HFFc6 (cell line): ENCODE measurements around the gene EML3. TPM values are rescaled to one million over a fixed set of nuclear protein-coding genes. Genes with fewer than 3 reads are reported as not detected.
A peak's percentile ranks its signal among the peaks of the same experiment; 100 is the strongest.

Source experiments
- DNase-seq: peaks from one replicate; pipeline ENCODE4 v3.0.0-alpha.2; 2018
- H3K27ac Mint-ChIP-seq: 2 replicates; pipeline ENCODE4 v1.8.0; 2020; ENCODE audit warnings: mild to moderate bottlenecking, mixed read lengths
- H3K27me3 Mint-ChIP-seq: 2 replicates; pipeline ENCODE4 v1.8.0; 2021; ENCODE audit warnings: mild to moderate bottlenecking, moderate library complexity, mixed read lengths; ENCODE audit not compliant: insufficient read depth
- H3K36me3 Mint-ChIP-seq: 2 replicates; pipeline ENCODE4 v1.8.0; 2021; ENCODE audit warnings: low read depth, mixed read lengths
- H3K4me1 Mint-ChIP-seq: 2 replicates; pipeline ENCODE4 v1.8.0; 2020; ENCODE audit warnings: low read depth, mixed read lengths
- H3K4me3 Mint-ChIP-seq: 2 replicates; pipeline ENCODE4 v1.8.0; 2020; ENCODE audit warnings: mild to moderate bottlenecking, moderate library complexity, mixed read lengths
- H3K9me3 Mint-ChIP-seq: 2 replicates; pipeline ENCODE4 v1.8.0; 2020; ENCODE audit warnings: mild to moderate bottlenecking, mixed read lengths
- CTCF ChIP-seq: fragments of 200-600 bp; sonication (generic); IDR thresholded peaks from 2 replicates; pipeline ENCODE4 v1.5.0; 2021; ENCODE audit warnings: antibody characterized with exemption, mild to moderate bottlenecking
- total RNA-seq, 6 experiments: library from RNA; stranded (reverse); fragmentation: NEBNext Ultra II Directional; extraction: Animal tissue kit (Norgen Biotek cat#: 25700); gene quantifications; 2 replicates in 1 of 6; 3 replicates in 5 of 6; pipeline ENCODE4 v1.2.3, GENCODE V29; 2021

EML3 gene
- total RNA-seq, 6 experiments from 2014 or later = 32.5 to 39.6 (median 36.4) TPM

- Mint-ChIP-seq H3K4me1 (peaks cover 25% of the 10 kb centered on the region), H3K9me3 (no peaks in the 10 kb centered on the region), H3K36me3 (peaks cover 11% of the 10 kb centered on the region), H3K4me3 (no peak overlapping the region), H3K27me3 (peaks cover 5% of the 10 kb centered on the region), H3K27ac (peak overlapping the region; percentile 15; the same call in 1 of the 2 replicates)
- no peak for TF ChIP-seq CTCF
- DNase-seq = no peak
These were observed 1.7 kb upstream of the EML3 start for GRCh38 chr11:62614275-62614674.

DNA sequence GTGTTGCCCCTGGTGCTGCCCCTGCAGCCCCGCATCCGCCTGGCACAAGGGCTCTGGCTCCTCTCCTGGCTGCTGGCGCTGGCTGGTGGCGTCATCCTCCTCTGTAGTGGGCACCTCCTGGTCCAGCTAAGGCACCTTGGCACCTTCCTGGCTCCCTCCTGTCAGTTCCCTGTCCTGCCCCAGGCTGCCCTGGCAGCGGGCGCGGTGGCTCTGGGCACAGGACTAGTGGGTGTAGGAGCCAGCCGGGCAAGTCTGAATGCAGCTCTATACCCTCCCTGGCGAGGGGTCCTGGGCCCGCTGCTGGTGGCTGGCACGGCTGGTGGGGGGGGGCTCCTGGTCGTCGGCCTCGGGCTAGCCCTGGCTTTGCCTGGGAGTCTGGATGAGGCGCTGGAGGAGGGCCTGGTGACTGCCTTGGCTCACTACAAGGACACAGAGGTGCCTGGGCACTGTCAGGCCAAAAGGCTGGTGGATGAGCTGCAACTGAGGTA, 760 bp upstream of the EML3 start:
- Mint-ChIP-seq H3K27ac (peak overlapping the region; percentile 66), H3K4me1 (peaks cover 25% of the 10 kb centered on the region), H3K27me3 (peaks cover 5% of the 10 kb centered on the region), H3K36me3 (peaks cover 11% of the 10 kb centered on the region), H3K9me3 (no peaks in the 10 kb centered on the region), H3K4me3 (no peak overlapping the region)
- TF ChIP-seq CTCF = no peak
- no peak for DNase-seq

DNA sequence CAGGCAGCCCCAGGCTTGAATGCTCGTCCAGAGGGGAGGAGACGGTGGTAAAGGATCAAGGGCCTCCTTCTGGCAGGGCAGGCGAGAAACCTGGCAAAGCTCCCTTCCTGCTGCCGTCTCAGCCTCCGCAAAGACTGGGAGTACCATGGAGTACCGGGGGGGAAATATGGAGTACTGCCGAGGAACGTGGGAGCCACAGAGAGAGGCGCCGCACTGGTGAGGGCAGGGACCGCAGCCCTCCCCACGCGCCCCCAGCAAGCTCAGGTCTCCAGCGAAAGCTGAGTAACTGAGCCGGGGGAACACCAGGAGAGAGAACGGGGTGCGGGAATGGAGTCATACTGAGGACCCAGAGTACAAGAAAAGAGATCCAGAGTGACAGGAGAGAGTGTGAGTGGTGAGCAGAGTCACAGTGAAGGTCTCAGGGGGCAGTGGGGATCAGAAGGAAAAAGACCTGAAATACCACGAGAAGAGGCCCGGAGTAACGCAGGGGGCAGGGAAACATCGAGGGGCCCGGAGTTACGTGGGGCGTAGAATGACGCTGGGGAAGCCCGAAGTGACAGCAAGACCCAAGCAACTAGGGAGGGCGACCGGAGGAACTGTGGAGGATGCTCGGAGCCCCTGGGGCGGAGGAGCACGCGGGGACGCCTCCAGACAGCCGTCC, 740 bp downstream of the EML3 start:
- no peak for TF ChIP-seq CTCF
- H3K4me1 Mint-ChIP-seq = peaks cover 25% of the 10 kb centered on the region
- peaks cover 16% of the 10 kb centered on the region for H3K36me3 Mint-ChIP-seq
- DNase-seq = peak; percentile 67
- peaks cover 5% of the 10 kb centered on the region for H3K27me3 Mint-ChIP-seq
- H3K4me3 Mint-ChIP-seq = peak overlapping the region; percentile 96
- peak overlapping the region; percentile 93 for H3K27ac Mint-ChIP-seq
- H3K9me3 Mint-ChIP-seq = no peaks in the 10 kb centered on the region

- Mint-ChIP-seq H3K9me3 (no peaks in the 10 kb centered on the region), H3K4me3 (peak overlapping the region; percentile 96), H3K36me3 (peaks cover 18% of the 10 kb centered on the region), H3K27me3 (peaks cover 5% of the 10 kb centered on the region), H3K4me1 (peaks cover 25% of the 10 kb centered on the region), H3K27ac (peak overlapping the region; percentile 93)
- no peak for TF ChIP-seq CTCF
- DNase-seq = no peak
These were observed 1.5 kb downstream of the EML3 start for GRCh38 chr11:62610814-62611704.

DNA sequence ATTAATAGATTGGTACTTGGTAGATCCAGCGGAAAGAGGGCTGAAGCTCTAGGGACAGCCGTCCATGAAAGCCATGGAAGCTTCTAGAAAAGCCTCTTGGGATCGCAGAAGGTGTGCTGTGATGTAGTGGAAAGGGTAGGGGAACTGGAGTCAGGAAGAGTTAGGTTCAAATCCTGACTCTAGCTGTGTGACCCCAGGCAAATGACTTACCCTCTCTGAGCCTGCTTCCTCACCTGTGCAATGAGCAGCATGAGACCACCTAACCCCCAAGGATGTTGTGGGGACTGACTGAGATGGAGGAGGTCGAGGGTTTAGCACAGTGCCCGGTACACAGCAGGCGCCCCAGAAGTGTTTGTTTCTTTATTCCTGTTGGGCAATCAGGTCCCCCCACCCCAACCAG, 2.2 kb downstream of the EML3 start:
- H3K27ac Mint-ChIP-seq = 0 out of 2 replicates have a peak overlapping the region, but pooled peaks have one; percentile 16

More for the DNA sequence above, 2.2 kb downstream of the EML3 start:
- TF ChIP-seq CTCF = no peak
- Mint-ChIP-seq H3K36me3 (peaks cover 18% of the 10 kb centered on the region), H3K4me1 (peaks cover 25% of the 10 kb centered on the region), H3K27me3 (peaks cover 5% of the 10 kb centered on the region), H3K9me3 (no peaks in the 10 kb centered on the region), H3K4me3 (peak overlapping the region; percentile 43)
- DNase-seq = no peak
